ENCODE results near the gene PMM1.
"Not testable (repeated sequence)": the region's sequence is repeated elsewhere in the genome, so short reads cannot be mapped to it uniquely, and the experiment has no call there.

PMM1 gene

DNA sequence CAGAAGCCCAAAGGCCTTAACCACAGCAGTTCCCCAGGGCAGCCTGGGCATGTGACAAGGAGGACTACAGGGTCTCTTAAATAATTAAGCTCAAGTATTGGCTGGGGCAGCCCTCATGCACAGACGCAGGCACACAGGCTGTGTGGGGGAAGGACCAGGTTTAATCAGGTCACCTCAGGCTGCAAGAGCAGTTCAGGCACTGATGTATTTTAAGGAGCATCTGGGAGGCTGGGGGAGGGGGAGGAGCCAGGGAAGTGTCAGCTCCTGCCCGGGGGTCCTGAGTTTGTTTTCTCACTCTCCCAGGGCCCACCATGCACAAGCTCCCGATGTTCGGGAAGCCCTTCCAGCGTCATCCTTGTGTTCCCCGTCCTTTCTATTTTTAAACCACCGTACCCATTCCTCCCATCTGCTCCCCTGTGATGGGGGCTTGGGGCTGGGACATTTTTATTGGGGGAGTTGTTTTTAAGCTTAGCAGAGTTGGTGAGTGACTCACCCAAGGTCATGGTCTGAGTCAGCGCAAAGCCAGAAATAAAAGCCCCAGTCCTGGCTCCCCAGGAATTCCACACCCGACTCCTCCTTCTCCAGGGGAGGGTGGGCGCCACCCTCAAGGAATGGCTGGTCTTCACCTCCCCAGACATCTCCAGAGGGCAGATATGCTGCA lies 26.5 kb downstream of the PMM1 start:
- TF ChIP-seq, protein P1, sequence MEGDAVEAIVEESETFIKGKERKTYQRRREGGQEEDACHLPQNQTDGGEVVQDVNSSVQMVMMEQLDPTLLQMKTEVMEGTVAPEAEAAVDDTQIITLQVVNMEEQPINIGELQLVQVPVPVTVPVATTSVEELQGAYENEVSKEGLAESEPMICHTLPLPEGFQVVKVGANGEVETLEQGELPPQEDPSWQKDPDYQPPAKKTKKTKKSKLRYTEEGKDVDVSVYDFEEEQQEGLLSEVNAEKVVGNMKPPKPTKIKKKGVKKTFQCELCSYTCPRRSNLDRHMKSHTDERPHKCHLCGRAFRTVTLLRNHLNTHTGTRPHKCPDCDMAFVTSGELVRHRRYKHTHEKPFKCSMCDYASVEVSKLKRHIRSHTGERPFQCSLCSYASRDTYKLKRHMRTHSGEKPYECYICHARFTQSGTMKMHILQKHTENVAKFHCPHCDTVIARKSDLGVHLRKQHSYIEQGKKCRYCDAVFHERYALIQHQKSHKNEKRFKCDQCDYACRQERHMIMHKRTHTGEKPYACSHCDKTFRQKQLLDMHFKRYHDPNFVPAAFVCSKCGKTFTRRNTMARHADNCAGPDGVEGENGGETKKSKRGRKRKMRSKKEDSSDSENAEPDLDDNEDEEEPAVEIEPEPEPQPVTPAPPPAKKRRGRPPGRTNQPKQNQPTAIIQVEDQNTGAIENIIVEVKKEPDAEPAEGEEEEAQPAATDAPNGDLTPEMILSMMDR (conservative IDR thresholded peaks at IDR 0.05; ENCODE audit: low read depth, low read length), result no peak
- H3K4me3 ChIP-seq (ENCODE audit: low read length), result peak overlapping the region; percentile 71
- peak; percentile 78 for DNase-seq (ENCODE audit: low read depth)

DNA sequence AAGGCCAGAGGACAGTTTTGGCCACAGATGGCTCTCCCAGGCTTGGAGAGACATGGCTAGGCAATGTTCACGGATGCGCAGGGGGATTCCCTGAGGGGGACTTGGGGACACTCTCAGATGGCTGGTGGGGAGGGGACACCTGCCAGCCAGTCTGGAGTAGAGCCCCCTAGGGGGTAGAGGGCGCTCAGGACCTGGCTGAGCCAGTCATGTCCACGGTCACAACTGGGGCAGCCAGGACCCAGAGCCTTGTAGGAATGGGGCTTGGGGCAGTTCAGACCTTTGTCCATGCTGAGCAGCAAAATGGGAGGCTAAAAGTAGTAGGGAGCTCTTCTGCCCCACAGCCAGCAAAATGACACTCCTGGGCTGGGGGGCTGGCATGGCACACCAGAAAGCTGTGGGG lies 27.2 kb downstream of the PMM1 start:
- no peak for DNase-seq (ENCODE audit: low read depth)
- peak overlapping the region; percentile 71 for H3K4me3 ChIP-seq (ENCODE audit: low read length)
- TF ChIP-seq, protein P1 (conservative IDR thresholded peaks at IDR 0.05; ENCODE audit: low read depth, low read length), result peak; percentile 3

DNA sequence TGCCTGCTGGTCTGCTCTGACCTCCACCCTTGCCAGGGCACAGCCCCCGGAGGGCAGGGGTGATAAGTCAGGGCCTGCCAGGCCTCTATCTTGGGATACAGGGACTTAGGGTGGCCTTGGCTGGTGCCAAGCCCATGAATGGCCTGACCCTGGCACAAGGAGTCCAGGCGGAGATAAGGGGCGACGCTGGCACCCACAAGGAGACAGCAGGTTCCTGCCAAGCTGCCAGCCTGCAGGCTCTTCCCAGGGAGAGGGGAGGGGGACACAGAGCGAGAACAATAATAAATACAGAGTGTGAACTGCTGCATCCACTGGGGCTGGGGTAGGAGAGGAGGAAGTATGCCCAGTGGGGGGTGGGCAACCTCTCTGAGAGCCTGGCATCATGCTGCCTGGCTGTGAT lies 27.9 kb downstream of the PMM1 start:
- TF ChIP-seq, protein P1 (conservative IDR thresholded peaks at IDR 0.05; ENCODE audit: low read depth, low read length), result no peak
- H3K4me3 ChIP-seq (ENCODE audit: low read length), result peak overlapping the region; percentile 71
- DNase-seq (ENCODE audit: low read depth), result no peak

DNA sequence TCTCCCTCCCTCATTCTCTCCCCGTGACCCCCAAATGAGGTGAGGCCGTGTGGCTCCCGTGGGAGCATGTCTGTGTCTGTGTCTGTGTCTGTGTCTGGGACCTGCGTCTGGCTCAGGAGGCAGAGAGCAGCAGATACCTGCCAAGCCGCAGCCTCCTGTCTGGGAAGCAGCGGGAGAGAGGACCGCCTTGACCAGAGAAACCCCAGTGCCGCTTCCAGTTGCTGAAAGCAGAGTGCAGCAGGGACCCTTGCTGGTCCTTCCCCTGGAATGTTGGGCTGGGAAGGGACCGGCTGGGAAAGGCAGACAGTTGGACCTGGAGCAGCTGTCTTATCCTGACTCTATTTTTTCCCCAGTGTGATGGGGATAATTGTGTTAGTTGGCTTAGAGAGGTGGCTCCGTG lies 28.3 kb downstream of the PMM1 start:
- TF ChIP-seq, protein P1 (conservative IDR thresholded peaks at IDR 0.05; ENCODE audit: low read depth, low read length), result no peak
- H3K4me3 ChIP-seq (ENCODE audit: low read length), result peak overlapping the region; percentile 71
- DNase-seq (ENCODE audit: low read depth), result no peak

DNA sequence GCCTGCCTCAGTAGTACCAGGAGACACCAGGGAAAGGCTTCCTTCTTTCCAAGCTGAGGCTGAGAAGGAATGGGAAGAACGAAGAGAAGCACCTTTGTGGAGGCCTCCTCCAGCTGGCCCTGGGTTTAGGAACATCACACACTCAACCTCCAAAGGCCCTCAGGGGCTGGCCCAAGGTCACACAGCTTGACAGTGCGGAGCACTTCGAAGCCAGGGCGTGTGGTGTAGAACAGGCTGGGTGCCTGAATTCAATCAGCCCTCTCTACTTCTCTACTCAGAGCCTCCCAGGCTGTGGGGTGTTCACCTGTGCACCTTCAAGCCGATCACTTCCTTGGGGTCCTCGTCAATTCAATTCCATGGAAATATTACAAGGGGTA lies 29.6 kb downstream of the PMM1 start:
- peak overlapping the region; percentile 71 for H3K4me3 ChIP-seq (ENCODE audit: low read length)
- DNase-seq (ENCODE audit: low read depth), result no peak
- TF ChIP-seq, protein P1 (conservative IDR thresholded peaks at IDR 0.05; ENCODE audit: low read depth, low read length), result no peak

DNA sequence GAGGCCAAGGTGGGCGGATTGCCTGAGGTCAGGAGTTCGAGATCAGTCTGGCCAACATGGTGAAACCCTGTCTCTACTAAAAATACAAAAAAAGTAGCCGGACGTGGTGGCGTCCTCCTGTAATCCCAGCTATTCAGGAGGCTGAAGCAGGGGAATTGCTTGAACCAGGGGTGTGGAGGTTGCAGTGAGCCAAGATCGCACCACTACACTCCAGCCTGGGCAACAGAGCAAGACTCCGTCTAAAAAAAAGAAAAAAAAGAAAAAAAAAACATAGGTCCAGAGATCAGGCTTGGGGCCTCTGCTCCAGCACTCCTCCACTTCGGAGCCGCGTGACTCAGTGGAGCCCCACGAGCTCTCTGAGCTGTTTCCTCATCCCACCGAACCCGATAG lies 31.4 kb downstream of the PMM1 start:
- not testable (repeated sequence) for DNase-seq (ENCODE audit: low read depth); H3K4me3 ChIP-seq (ENCODE audit: low read length)

DNA sequence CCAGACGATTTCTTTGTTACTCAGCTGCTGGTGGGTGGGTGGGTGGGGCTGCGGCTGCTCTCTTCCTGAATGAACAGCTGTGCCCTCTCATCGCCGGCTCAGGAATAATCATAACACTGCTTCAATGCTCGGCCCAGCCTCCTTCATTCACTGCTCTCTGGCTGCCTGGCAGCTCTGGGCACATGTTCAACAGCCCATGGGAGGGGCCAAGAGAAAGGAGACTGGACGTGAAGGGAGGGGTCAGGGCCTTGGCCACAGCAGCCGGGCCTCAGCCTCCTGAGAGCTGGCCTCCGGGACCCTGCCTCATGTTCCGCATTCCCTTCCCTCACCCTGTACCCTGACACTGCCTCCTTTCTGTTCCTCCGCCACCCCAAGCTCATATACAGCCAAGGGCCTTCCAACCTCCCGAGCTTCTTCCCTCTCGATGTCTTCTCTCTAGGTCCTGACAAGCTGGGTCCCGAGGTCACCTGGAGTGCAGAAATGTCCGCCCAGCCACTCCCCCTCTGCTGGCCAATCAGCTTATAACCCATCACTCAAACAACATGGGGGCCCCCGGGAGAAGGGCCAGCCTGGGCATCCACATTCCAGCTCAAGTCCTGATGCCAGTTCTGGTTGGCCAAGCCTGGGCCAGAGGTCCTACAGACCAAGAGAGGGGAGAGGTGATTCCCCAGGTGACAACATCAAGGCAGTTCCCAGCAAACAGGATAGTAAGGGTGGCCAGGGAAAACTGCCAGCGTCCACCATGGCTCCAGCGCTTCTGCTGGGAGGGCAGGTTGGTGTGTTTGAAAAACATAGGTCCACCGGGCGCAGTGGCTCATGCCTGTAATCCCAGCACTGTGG lies 32.0 kb downstream of the PMM1 start:
- H3K4me3 ChIP-seq (ENCODE audit: low read length), result no peak overlapping the region
- TF ChIP-seq, protein P1 (conservative IDR thresholded peaks at IDR 0.05; ENCODE audit: low read depth, low read length), result no peak
- DNase-seq (ENCODE audit: low read depth), result no peak

All from retinal pigment epithelial cell (primary cell).